Cerebellar nuclear complex (tissue), 1 donor: ENCODE measurements around the gene RPH3AL.
"Not testable (repeated sequence)": the region's sequence is repeated elsewhere in the genome, so short reads cannot be mapped to it uniquely, and the experiment has no call there.

Experiments
- DNase-seq, 2 experiments: peaks; one replicate each; lab custom pipeline; 2025; lab: John Stamatoyannopoulos, UW

RPH3AL gene

DNA sequence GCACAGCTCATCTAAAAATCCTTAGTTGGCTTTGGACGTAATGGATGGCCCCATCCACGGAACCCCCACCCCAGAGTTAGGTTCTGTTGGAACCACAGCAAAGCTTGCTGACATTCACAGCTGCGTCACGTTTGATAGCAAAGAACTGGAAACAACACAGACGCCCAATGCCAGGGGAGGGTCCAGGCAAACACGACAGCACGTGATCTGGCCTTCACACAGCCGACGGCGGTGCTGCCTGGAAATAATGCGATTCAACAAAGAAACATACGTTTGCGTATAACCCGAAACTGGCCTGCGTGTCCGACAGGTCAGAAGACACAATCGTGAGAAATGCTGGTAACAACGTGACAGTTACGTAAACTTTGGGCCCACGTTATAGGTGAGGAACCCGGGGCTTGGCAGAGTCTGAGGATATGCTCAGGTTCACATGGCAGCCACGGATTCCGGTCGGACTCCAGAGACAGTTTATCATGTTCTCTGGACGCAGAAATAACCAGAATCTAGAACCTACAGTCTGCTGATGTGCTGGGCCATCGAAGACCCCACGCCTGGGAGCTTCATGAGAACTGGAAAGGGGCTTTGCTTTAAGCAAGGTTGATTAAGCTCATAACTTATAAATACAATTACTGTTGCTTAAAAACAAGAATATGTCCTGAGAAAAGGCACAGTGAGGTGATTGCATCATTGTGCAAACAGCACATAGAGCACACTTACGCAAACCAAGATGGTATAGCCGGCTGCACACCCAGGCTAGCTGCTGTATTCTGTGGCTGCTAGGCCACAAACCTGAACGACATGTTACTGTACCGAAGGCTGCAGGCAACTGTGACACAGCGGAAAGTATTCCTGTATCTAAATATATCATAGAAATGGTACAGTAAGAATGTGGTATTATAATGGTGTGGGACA lies 70.4 kb downstream of the RPH3AL start:
- DNase-seq: no peak

DNA sequence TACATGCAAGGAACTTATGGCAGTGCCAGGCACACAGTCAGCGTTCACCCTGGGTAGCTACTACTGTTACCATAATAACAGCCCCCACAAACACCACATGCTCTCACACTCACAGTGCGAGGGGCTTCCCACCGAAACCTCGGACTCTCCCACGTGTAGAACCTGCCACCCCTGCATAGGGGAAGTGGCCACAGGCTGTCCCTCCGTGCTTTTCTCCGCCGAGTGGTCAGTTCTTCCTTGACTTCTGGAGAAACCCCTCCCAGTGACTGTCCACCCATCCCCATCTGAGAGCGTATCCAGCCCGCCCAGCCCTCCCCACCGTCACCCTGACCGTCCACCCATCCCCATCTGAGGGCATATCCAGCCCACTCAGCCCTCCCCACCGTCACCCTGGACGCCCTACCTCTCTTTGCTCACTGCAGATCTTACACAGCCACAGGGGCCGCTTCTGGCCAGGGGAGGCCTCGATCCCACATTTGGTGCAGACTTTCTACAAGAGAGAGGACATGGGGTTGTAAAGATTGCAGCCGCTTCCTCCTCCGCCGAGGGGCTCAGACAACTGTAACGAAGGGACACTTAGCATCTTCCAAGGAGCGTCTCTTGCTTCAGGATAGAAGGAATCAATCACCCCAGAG lies 71.1 kb downstream of the RPH3AL start:
- no peak for DNase-seq

DNA sequence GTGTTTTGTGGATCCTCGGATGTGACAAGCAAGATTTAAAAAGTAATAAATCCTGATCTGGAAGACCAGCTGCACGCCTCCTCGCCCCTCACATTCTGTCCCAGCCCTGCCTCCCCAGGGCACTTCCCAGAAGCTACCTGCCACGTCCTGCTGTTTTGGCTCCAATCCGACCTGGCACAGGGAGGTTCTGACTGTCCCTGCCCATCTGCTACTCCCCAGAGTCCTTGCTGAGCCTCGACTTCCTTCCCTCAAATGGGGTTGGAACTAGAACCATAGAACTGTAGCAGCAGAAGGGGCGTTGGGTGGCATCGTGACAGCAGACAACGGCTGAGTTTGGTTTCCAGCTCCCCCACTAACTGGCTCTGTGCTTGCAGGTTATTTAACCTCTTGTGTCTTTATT lies 71.7 kb downstream of the RPH3AL start:
- DNase-seq: no peak

DNA sequence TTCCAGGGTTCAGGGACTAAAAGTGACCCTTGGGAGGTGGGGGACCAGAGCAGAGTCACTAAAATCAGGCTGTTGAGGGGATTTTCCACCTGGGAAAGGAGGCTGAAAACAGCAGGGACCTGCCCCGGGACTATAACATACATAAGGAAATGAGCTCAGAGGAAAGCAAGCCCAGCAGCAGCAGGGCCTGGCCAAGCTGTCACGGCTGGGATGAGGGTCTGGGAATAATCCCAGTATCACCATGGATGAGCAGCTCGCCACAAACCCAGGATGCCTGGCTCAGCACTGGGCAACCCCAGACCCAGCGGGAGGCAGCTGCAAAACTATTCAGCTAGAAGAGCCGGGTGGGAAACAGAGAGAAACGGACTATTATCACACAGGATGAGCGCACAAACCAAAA lies 72.4 kb downstream of the RPH3AL start:
- no peak for DNase-seq

DNA sequence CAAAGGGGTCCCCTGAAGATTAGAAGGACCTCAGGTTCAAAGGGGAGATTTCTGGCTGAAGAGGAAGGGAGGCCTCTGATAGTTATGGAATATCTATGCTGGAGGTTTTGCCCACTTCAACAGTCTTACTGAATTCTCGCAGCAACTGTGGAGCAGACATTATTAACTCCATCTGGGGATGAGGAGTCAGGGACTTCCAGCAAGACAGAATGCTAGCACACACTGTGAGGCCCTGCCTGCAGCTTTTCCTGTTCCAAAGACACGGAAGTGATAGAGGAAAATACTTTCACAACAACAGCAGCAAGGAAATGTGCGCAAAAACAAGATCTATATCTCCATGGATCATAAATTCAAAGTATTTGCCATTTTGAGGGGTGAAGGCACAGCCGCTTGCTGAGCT lies 72.8 kb downstream of the RPH3AL start:
- no peak for DNase-seq

DNA sequence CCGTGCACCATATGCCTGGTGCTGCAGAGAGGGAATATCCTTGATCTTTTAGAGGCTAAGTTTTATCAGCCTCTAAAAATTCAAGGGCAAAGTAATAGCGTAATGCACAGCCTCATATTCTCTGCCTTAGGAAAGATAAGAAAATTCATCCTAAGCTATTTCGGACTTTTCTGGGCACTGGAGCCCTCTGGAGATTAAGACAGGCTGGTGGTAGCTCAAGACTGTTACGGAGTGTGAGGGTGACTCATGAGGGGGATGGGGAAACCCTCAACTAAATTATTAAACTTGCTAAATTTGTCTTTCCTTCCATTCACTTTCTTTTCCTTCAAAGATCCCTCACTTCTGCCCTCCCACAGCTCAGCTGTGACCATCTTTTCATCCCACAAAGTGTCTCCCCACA lies 73.3 kb downstream of the RPH3AL start:
- no peak for DNase-seq

DNA sequence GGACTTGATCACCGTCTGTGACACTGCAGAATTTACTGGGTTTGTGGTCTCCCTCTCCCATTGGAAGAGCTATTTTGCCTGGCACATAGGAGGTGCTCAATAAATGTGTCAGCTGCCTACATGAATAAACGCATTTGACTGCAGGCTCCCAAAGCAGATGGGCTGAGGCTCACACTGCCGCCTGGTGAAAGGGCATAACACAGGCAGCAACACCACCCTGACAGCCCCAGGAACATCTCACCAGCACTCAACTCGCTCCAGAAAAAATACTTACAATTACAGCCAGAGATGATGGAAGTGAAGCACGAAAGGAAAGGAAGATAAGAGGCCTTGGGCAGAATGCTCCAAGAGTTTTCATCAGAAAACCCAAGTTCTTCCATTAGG lies 73.9 kb downstream of the RPH3AL start:
- no peak for DNase-seq

DNA sequence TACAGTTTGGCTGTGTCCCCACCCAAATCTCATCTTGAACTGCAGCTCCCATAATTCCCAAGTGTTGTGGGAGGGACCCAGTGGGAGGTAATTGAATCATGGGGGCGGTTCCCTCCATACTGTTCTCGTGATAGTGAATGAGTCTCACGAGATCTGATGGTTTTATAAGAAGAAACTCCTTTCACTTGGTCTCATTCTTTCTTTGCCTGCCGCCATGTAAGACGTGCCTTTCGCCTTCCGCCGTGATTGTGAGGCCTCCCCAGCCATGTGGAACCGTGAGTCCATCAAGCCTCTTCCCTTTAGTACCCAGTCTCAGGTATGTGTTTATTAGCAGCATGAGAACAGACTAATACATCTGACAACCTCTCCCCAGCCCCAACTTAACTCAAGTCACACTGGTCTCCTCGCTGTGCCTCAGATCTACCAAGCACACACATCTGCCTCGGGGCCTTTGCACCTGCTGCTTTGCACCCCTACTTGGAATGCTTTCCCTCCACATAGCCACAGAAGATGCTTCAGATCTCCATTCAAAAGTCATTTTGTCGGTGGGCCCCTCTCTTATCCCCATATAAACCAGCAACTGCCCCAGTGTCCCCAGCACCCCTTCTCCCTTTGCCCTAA lies 74.4 kb downstream of the RPH3AL start:
- no peak for DNase-seq

DNA sequence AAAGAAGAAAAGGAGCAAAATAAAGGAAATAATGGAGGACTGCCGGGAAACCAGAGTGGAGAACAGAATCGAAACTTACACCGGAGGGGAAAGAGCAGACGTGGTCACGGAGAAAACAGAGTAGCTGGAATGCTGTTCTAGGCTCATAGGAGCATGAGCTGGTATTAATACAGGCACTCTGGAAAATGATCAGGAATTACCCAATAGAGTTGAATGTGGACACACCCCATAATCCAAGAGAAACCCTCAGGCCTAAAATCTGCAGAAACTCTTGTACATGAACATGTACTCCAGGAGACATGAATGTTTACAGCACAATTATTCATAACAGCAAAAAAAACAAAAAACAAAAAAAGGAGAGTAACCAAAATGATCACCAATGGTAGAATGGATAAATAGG lies 77.7 kb downstream of the RPH3AL start:
- DNase-seq: no peak

DNA sequence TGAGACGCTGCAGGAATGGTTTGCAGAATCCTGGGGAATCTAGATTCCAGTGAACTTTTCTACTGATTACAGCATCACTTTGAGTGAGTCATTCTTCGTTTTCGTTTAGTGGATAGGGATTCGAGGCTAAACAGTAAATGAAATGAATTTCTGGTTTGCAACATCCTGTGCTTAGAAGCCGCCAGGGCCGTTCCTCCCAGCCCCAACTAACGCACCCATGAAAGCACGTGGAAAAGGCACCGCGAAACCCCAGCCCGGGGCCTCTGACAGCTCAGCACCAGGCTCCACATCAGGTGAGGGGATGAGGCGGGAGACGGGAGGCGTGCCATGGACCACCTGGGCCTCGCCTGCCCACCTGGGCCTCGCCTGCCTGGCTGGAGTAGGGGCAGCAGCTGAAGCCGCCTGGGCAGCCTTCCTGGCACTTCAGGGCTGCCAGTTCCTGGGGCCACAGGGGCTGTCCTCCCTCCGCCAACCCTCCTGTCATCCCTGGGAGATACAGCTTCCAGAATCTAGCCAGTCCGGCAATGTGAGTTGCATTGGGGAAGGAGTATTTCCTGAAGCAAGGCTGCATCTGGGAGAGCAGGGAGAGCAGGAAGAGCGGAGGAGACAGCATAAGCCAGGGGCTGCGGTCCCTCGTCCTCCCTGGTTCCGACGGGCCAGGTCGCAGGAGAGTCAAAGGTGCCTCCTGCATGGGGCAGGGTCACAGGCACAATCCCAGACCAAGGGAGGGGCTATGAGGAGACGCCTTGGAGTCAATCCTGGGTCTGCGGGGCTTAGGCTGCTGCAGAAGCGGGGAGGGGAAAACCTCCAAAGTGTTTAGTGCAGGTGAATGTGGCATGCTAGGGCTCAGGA lies 78.4 kb downstream of the RPH3AL start:
- DNase-seq: no peak

DNA sequence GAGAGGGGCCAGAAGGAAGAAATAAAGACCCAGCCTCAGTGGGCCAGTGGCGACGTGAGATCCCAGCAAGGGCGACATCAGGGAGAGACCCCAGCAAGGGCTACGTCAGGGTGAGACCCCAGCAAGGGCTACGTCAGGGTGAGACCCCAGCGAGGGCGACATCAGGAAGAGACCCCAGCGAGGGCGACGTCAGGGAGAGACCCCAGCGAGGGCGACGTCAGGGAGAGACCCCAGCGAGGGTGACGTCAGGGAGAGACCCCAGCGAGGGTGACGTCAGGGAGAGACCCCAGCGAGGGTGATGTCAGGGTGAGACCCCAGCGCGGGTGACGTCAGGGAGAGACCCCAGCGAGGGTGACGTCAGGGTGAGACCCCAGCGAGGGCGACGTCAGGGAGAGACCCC lies 79.8 kb downstream of the RPH3AL start:
- DNase-seq: not testable (repeated sequence)

DNA sequence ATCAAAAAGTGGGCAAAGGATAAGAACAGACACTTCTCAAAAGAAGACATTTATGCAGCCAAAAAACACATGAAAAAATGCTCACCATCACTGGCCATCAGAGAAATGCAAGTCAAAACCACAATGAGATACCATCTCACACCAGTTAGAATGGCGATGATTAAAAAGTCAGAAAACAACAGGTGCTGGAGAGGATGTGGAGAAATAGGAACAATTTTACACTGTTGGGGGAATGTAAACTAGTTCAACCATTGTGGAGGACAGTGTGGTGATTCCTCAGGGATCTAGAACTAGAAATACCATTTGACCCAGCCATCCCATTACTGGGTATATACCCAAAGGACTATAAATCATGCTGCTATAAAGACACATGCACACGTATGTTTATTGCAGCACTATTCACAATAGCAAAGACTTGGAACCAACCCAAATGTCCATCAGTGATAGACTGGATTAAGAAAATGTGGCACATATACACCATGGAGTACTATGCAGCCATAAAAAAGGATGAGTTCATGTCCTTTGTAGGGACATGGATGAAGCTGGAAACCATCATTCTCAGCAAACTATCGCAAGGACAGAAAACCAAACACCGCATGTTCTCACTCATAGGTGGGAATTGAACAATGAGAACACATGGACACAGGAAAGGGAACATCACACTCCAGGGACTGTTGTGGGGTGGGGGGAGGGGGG lies 80.5 kb downstream of the RPH3AL start:
- not testable (repeated sequence) for DNase-seq

DNA sequence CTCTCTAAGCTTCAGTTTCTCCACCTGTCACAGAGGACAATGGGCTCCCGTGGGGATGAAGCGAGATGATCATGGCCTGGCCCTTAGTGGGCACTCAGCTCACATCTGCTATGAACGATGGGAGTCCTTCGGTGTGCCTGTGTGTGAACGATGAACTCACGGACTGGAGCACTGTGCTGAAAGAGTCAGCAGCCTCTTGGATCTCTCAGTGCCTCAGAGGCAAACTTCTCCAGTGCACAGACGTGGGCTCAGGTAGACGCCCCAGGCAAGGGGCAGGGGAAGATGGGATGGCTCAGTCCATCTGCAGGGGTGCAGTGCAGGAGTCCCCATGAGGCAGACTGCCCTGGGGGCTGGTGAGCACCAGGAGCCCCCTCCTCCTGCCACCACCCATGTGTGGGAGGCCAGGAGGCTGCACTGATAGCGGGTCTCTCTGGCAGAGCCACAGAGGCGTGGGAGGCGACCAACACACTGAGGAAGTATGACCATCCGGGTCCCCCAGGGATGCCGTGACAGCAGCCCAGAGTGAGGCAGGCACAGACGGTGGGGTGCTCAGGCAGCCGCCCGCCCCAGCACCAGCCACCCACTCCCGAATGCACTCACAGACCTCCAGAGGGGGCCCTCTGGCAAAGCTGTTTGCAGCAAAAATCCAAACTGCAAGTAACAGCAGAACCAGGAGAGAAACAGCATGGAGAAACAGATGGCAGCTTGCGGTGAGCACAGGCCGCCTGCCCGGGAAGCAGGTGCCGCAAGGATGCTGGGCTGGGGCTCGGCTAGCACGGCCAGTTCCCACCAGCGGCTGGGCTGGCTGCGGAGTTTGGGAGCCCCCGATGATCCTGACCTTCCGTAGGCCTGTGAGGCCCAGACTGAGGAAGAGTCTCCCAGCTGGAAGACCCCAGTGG lies 82.7 kb downstream of the RPH3AL start:
- DNase-seq: peak in 1 of 2 experiments; percentile 60

DNA sequence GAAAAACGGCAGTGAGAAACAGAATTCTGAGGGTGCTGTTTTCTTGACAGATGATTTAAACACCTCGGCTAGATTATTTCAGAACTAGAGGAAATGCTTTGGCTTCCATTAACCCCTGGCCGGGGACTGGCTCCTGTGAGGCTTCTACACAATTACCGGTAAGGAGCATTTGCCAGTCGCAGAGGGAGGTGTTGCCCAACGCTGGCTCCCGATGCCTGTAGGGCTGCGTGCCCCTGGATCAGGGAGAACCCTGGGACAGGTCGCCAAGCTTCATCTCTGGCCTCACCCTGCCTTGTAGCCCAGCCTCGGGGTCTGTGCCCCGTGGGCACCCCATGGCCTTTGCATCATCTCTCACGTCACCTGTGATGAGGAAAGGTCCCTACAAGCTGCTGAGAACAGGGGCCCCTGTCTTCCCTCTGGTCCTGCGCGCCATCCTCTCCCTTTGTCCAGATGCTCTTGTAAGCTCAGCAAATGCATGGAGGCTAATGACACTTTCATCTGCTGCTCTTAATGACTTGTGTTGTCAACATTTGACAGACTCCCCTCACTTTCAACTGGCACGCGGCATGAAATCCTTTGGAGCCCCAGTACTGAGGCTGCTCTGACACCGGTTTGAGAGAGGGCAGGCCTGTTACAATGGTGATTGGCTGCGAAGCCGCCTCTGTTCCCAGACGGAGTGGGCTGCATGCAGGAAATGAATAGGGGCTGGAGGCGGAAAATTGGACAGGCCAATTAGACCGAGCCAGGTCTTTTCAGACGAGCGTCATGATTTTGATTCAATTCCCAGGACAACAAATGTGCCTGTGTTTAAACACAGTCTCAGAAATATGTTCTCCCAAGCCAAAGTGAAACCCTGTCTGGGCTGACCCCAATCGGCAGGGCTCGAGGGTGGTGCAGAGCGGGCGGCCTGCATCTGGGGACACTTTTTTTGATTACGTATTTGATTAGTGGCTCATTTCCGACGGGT lies 85.6 kb downstream of the RPH3AL start:
- DNase-seq: no peak

DNA sequence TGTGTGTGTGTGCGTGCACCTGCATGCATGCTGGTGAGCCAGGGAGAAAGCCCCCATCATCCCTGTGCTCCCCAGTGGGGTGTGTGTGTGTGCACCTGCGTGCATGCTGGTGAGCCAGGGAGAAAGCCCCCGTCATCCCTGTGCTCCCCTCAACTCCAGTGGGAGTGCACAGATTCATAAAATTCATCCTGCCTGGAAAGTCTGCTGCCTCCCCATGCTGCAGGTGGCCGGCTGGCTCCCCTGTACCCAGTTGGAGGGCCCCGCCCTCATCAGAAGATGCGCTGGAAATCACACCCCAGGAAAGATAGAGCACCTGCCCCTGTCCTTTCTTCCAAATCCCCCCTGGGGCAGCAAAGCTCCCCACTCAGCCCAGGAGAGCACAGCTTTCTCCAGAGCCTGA lies 86.4 kb downstream of the RPH3AL start:
- DNase-seq: peak in 1 of 2 experiments; percentile 37

DNA sequence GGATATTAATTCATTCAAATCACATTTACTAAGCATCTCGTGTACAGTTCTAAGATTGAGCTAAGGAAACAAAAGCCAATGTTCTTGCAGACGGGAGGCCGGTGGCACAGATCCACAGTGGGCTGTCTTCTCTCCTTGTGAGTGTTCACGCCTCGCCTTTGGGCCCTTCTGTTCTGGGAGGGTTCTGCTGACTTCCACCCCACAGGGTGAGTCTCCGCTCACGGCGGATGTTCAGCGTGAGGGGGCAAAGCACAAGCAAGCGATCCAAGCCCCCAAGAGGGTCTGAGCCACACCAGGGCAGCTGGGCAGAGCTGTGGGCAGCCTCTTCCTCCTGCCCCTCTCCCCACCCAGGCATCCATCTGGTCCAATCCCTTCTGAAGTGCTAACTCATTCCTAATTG lies 86.9 kb downstream of the RPH3AL start:
- no peak for DNase-seq

DNA sequence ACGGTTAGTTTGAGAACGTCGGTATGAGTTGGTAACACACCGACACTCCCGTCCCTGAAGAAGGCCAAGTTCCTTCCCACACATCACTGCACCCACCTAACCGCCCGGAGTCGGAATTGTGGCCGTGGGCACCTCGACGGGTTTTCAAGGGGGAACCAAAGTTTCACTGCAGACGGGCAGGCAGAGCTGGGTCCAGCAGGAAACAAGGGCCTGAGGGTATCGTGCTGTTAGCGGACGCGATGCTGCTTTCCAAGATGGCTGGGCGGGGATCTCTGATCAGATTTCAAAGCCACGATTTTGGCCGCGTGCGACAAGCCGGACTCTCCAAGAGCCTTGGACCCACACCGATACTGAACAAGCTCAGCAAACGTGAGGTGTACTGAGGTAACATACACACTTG lies 88.8 kb downstream of the RPH3AL start:
- no peak for DNase-seq

DNA sequence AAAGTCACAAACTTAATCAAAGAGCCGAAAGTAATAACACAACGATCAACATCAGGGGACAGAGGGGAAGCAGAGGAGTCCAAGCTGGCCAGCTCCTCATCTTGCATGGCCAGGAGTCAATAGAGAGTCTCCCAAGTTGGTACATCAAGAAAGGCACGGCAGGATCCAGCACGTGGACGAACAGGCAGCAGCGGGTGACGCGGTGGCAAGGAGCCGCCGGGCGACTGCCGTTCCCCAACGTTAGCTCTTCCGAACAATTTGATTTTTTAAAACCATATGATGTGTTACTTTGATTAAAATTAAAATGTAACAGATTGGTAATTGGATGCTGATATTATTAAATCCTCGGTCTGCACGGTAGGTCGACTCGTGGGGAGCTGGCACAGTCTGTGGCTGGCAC lies 89.3 kb downstream of the RPH3AL start:
- DNase-seq: no peak

DNA sequence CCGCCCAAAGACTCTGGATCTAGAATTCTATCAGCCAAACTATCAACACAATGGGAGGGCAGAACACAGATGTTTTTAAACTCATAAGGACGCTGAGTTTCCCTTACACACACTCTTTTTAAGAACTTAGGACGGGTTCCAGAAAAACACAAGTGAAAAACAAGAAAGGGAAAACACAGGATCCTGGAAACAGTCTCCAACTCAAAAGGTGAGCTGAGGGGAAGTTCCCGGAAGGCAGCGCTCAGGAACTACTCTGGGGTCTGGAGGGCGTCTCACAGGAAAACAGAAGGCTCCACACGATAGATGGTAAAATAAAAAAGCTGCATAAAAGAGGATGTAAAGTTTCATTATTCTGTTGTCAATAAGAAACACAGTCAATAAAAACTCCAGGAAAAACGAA lies 91.0 kb downstream of the RPH3AL start:
- DNase-seq: no peak
